ENCODE measurements around the gene KLHL41. TPM values are rescaled to one million over a fixed set of nuclear protein-coding genes. Genes with fewer than 3 reads are reported as not detected.

The KLHL41 gene
- total and polyA plus RNA-seq, 2 of the 13 experiments (the other 11 are each of a cell fraction or from before 2014, with no cell fraction given): 0.07 to 0.31 TPM

- TF ChIP-seq, protein P1, sequence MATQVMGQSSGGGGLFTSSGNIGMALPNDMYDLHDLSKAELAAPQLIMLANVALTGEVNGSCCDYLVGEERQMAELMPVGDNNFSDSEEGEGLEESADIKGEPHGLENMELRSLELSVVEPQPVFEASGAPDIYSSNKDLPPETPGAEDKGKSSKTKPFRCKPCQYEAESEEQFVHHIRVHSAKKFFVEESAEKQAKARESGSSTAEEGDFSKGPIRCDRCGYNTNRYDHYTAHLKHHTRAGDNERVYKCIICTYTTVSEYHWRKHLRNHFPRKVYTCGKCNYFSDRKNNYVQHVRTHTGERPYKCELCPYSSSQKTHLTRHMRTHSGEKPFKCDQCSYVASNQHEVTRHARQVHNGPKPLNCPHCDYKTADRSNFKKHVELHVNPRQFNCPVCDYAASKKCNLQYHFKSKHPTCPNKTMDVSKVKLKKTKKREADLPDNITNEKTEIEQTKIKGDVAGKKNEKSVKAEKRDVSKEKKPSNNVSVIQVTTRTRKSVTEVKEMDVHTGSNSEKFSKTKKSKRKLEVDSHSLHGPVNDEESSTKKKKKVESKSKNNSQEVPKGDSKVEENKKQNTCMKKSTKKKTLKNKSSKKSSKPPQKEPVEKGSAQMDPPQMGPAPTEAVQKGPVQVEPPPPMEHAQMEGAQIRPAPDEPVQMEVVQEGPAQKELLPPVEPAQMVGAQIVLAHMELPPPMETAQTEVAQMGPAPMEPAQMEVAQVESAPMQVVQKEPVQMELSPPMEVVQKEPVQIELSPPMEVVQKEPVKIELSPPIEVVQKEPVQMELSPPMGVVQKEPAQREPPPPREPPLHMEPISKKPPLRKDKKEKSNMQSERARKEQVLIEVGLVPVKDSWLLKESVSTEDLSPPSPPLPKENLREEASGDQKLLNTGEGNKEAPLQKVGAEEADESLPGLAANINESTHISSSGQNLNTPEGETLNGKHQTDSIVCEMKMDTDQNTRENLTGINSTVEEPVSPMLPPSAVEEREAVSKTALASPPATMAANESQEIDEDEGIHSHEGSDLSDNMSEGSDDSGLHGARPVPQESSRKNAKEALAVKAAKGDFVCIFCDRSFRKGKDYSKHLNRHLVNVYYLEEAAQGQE (IDR thresholded peaks at IDR 0.05; ENCODE audit: borderline replicate concordance in 1 of 2, low read depth in 1 of 2, low read length in 2 of 2): no peak
Measured at GRCh38 chr2:169510496-169510895, 994 bp downstream of the KLHL41 start (continued).

- H3K4me1 ChIP-seq (ENCODE audit: insufficient read depth, low read length): peaks cover 20% of the 10 kb centered on the region
- no peak for FAIRE-seq
- BruUV-seq (replicated peaks): no TSS peak
Measured at GRCh38 chr2:169511818-169512217, 2.3 kb downstream of the KLHL41 start.

More at GRCh38 chr2:169511818-169512217, 2.3 kb downstream of the KLHL41 start:
- TF ChIP-seq ZIK1 (CRISPR knock-in tag; IDR thresholded peaks at IDR 0.05; ENCODE audit: borderline replicate concordance, low read depth) (no peak), RFXANK (CRISPR knock-in tag; IDR thresholded peaks at IDR 0.05) (no peak), SRSF4 (IDR thresholded peaks at IDR 0.05; ENCODE audit: low read depth, low read length, poor library complexity, severe bottlenecking) (no peak), MAFG (CRISPR knock-in tag; IDR thresholded peaks at IDR 0.05) (no peak), BRCA1 (CRISPR knock-in tag; IDR thresholded peaks at IDR 0.05) (no peak), ZNF639 (CRISPR knock-in tag; conservative IDR thresholded peaks at IDR 0.05) (no peak), NCOA5 (CRISPR knock-in tag; IDR thresholded peaks at IDR 0.05) (no peak), ELF4 (CRISPR knock-in tag; IDR thresholded peaks at IDR 0.05; ENCODE audit: borderline replicate concordance) (no peak), ZNF83 (CRISPR knock-in tag; IDR thresholded peaks at IDR 0.05; ENCODE audit: borderline replicate concordance) (no peak), ZNF232 (CRISPR knock-in tag; IDR thresholded peaks at IDR 0.05; ENCODE audit: borderline replicate concordance) (no peak), ZNF652 (CRISPR knock-in tag; IDR thresholded peaks at IDR 0.05; ENCODE audit: borderline replicate concordance, low read depth) (no peak), SMAD9 (CRISPR knock-in tag; IDR thresholded peaks at IDR 0.05) (no peak), HHEX (CRISPR knock-in tag; IDR thresholded peaks at IDR 0.05) (no peak)
- Histone ChIP-seq H3K9ac (ENCODE audit: insufficient read depth, low read depth, low read length) (no peak overlapping the region), H3K79me2 (ENCODE audit: insufficient read depth, low read length) (no peaks in the 10 kb centered on the region), H2AFZ (ENCODE audit: low read length) (no peak overlapping the region), H3K9me3 (ENCODE audit: low read length) (no peaks in the 10 kb centered on the region), H3K4me3 (replicated peaks in 1 of 3; ENCODE audit: insufficient read depth in 1 of 3, low read depth in 2 of 3, low read length in 3 of 3) (no peak overlapping the region), H3K4me2 (ENCODE audit: low read depth, low read length) (no peak overlapping the region), H3K27me3 (ENCODE audit: control insufficient read depth in 1 of 2, insufficient read depth in 2 of 2, low read length in 2 of 2) (no peaks in the 10 kb centered on the region), H3K27ac (ENCODE audit: extremely low read length, insufficient read depth, low read length) (no peak overlapping the region), H4K20me1 (ENCODE audit: insufficient read depth, low read length) (no peaks in the 10 kb centered on the region), H3K36me3 (replicated peaks in 1 of 2; ENCODE audit: control insufficient read depth in 1 of 2, insufficient read depth in 2 of 2, low read length in 2 of 2) (no peaks in the 10 kb centered on the region)
- no peak for ATAC-seq
- no peak for DNase-seq (ENCODE audit: low spot score)
- in situ Hi-C loops (cut with HindIII; ENCODE audit: extremely low pct_ligation_motif_present, low pct_unique_long_range_greater_than_20kb): no loop called here
- 82% methylated on average over 1 of the region's 1 CpG for WGBS (ENCODE audit: low lambda C conversion rate)
- ChIA-PET CTCF (ENCODE audit: low intra/inter-chr PET ratio, low total read pairs) (no interaction called here), POLR2A (no interaction called here)
- intact Hi-C loops (cut with micrococcal nuclease; ENCODE audit: unreplicated experiment): no loop called here

Measured in HepG2 (cell line).